GM12801 (cell line): ENCODE measurements around the gene CRABP1.

Experiments used
- CTCF ChIP-seq: IDR thresholded peaks from one replicate; pipeline ENCODE4 v1.5.1; 2011; ENCODE audit warnings: control low read depth; ENCODE audit not compliant: insufficient read length; ENCODE audit errors: extremely low read depth

The CRABP1 gene

GRCh38 chr15:78302579-78303312 lies 37.4 kb upstream of the CRABP1 start:
- TF ChIP-seq CTCF = no peak

DNA sequence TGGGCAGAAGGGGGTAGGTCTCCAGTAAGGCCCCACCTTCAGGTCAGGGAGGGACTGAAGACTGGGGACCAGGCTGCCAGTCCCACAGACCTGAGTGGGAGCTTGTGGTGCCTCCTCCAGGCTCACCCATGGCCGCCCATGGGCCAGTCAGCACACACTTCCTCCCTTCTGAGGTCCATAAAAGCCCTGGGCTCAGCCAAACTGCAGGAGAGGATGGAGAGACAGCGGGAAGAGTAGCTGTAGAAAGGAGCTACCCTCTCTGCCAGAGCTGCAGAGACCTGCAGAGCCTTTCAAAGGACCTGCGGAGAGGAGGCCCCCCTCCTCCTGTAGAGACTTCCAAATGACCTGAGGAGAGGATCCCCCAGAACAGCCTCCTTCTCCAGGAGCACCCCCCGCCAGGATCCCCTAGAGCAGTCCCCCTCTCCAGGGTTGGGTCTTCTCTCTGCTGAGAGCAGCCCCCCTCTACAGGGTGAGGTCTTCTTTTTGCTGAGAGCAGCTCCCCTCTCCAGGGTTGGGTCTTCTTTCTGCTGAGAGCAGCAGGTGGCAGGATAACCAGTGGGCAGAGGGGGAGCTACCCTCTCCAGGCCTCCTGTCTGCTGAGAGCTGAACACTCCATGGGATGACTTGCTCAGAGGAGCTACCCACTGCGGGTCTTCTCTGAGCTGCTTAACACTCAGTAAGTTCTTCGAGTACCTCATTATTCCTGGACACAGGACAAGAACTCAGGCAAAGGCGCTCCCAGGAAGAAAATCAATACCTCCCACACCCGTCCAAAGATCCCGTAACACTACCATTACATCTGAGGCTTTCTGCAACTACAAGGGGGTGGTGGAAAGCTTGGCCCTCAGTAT lies 35.7 kb upstream of the CRABP1 start:
- no peak for TF ChIP-seq CTCF

GRCh38 chr15:78306176-78306774 lies 33.9 kb upstream of the CRABP1 start:
- TF ChIP-seq CTCF = no peak

- TF ChIP-seq CTCF = no peak
Measured at GRCh38 chr15:78307976-78308375, 32.2 kb upstream of the CRABP1 start.

DNA sequence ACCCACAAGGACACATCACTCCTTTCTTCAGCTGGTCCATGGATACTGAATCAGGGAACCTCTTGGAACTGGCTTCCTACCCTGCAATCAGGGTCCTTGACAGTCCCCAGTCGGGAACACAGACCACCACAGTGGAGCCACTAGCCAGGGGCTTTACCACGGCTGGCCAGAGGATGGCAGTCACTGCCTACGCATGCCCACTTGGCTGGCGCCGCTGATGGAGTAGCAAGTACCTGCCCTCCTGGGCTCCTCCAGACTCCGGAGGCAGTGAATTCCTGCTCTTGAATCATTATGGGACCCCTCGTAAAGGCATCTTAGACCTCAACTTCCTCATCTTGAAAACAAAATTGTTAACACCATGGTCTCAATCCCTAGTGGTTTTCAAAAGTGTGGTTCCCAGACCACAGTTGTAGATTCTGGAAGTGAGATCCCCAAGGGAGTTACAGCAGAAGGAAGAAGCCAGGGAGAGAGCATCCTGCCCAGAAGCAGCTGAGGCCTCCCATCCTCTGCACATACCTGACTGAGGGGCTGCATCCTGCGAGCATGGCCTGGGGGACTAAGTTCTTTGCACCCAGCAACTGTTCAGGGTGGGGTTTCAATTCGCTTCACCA lies 31.6 kb upstream of the CRABP1 start:
- TF ChIP-seq CTCF = no peak

GRCh38 chr15:78311292-78311691 lies 28.9 kb upstream of the CRABP1 start:
- no peak for TF ChIP-seq CTCF

DNA sequence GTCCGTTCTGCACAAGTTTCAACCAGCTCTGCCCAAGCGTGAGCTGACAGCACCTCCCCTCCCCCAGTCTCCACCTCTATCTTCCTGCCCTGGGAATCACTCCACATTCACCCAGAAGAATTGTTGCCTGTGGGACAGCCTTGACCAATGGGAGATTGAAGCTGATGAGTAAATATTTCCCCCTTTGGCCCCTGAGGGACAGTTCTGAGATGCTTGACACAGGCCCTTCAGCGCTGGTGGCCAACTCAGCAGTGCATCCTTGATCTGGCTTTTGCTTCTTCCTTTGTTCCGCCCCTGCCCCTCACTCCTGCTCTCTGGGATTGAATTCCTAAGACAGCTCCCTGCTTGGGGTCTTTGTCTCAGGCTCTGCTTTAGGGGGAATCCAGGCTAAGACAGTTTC lies 27.6 kb upstream of the CRABP1 start:
- TF ChIP-seq CTCF = no peak
